ENCODE data around the gene RUNDC1.

Gene RUNDC1

DNA sequence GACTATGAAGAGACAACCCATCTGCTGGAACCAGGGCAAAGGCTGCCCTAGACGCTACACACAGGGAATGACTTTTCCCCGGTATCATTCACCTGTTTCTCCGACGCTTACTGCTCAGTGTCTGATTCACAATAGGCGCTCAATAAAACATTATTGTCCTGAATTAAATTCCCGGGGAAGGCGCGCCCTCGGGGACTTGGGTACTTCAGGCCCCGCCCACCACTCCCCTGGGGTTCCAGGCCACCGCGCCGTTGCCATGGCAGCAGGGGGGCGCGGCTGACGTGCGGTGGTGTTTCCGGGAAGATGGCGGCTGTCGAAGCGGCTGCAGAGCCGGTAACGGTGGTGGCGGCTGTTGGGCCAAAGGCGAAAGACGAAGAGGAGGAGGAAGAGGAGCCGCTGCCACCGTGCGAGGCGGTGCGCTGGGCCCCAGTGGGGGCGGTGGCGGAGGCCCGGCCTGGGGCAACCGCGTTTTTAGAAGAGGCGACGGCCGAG, at the start of gene RUNDC1:
Gene RUNDC1, plus strand, starts transcription at position 292 of the 492 bp plus-strand sequence. Its CDS starts 12 bp downstream, at position 304.
- TF ChIP-seq, protein P1, sequence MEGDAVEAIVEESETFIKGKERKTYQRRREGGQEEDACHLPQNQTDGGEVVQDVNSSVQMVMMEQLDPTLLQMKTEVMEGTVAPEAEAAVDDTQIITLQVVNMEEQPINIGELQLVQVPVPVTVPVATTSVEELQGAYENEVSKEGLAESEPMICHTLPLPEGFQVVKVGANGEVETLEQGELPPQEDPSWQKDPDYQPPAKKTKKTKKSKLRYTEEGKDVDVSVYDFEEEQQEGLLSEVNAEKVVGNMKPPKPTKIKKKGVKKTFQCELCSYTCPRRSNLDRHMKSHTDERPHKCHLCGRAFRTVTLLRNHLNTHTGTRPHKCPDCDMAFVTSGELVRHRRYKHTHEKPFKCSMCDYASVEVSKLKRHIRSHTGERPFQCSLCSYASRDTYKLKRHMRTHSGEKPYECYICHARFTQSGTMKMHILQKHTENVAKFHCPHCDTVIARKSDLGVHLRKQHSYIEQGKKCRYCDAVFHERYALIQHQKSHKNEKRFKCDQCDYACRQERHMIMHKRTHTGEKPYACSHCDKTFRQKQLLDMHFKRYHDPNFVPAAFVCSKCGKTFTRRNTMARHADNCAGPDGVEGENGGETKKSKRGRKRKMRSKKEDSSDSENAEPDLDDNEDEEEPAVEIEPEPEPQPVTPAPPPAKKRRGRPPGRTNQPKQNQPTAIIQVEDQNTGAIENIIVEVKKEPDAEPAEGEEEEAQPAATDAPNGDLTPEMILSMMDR (IDR thresholded peaks at IDR 0.05) = no peak
- H3K4me1 ChIP-seq = peaks cover 4 to 28% (median 19%) of the 10 kb centered on the region in 4 donors
- no peaks in the 10 kb centered on the region for H3K9me3 ChIP-seq
- no peaks in the 10 kb centered on the region for H3K27me3 ChIP-seq
- DNase-seq = peak; percentile 93 to 96
- H3K27ac ChIP-seq = peak within 1 kb of the TSS; percentile 72 to 74
- intact Hi-C loops (cut with DNase I; ENCODE audit: low total_unique reads) = no loop called here
- peaks cover 0 to 19% (median 4%) of the 10 kb centered on the region in 3 donors for H3K36me3 ChIP-seq
- H3K4me3 ChIP-seq = peak within 1 kb of the TSS; percentile 81 to 84

DNA sequence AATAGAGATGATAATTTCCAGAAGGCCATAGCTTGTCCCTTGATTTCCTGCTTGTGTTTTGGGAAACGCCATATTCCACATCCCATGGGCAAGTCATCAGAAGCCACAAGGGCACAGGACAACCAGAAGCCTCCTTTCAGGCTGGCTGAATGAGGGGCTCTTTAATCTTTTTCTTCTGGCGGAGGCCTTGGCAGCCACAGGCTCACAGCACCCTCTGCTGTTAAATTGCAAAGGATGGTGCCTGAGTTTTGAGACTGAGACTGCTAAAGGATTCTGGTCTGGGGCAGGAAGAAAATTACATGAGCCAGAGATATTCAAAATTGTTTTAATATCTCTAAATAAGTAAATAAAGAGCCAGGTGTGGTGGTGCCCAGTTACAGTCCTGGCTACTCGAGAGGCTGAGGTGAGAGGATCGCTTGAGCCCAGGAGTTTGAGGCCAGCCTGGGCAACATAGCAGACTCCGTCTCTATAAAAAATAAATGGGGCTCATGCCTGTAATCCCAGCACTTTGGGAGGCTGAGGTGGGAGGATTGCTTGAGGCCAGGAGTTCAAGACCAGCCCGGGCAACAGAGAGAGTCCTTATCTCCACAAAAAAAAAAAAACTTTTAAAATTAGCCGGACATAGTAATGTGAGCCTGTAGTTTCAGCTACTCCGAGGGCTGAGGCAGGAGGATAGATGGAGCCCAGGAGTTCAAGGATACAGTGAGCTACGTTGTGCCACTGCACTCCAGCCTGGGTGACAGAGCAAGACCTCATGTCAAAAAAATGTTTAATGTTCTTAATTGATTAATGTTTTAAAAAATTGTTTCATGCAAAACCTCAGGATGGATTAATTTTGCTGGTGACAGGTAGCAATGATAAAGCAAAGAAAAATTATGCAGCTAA, 42.4 kb upstream of the RUNDC1 start:
- Histone ChIP-seq H3K4me1 (no peaks in the 10 kb centered on the region), H3K9me3 (no peaks in the 10 kb centered on the region), H3K27me3 (peaks cover 0 to 2% of the 10 kb centered on the region in 2 donors), H3K27ac (no peak overlapping the region), H3K4me3 (no peak overlapping the region), H3K36me3 (no peaks in the 10 kb centered on the region)
- TF ChIP-seq, protein P1 (IDR thresholded peaks at IDR 0.05) = peak; percentile 58 to 67
- DNase-seq = no peak
- intact Hi-C loops (cut with DNase I; ENCODE audit: low total_unique reads) = loop anchor here (2.0 kb wide), 1 partner anchor 93 kb away; the partner anchor contains the start of gene AOC2

DNA sequence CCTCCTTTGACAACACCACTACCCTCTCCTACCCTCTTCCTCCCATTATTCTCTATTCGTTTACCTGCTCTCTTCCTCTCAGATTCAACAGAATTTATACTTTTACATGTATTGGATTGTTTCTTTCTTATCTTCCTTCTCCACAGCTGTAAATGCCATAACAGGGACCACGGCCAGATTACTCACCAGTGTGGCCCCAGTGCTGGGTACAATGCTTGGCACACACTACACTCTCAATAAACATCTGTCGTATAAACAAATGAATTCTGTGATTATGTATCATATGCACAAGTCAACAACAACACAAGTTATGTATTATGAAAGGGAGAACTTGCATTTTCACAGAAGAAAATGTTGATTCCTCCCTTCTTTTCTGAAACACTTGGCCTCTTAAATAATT, 36.2 kb upstream of the RUNDC1 start:
- intact Hi-C loops (cut with DNase I; ENCODE audit: low total_unique reads) = no loop called here
- TF ChIP-seq, protein P1 (IDR thresholded peaks at IDR 0.05) = no peak
- H3K27ac ChIP-seq = peak overlapping the region in 1 of 2 donors; percentile 38
- no peak overlapping the region for H3K4me3 ChIP-seq
- DNase-seq = no peak
- no peaks in the 10 kb centered on the region for H3K27me3 ChIP-seq
- H3K9me3 ChIP-seq = no peaks in the 10 kb centered on the region
- H3K4me1 ChIP-seq = peaks cover 0 to 22% (median 2%) of the 10 kb centered on the region in 4 donors
- H3K36me3 ChIP-seq = peaks cover 0 to 14% (median 10%) of the 10 kb centered on the region in 3 donors

DNA sequence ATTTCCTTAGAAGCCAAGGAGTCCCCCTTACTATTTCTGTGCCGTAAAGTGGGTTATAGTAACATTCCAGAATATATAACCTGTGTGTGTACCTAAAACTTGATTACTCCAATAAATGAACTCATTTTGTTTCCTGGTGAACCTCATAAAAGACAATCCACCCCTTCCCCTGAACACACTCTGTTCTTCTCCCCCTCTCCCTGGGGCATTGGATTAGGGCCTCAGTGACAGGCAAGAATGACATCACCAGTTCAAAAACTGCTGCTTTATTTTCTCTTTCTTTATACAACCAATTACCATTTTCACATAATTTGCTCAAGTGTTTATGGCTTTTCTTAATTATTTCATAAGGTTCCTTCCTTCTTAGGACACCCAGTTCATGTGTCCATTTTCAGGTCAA, 33.6 kb upstream of the RUNDC1 start:
- no peaks in the 10 kb centered on the region for H3K27me3 ChIP-seq
- peaks cover 19 to 40% (median 36%) of the 10 kb centered on the region in 3 donors for H3K36me3 ChIP-seq
- intact Hi-C loops (cut with DNase I; ENCODE audit: low total_unique reads) = no loop called here
- no peaks in the 10 kb centered on the region for H3K9me3 ChIP-seq
- TF ChIP-seq, protein P1 (IDR thresholded peaks at IDR 0.05) = no peak
- peak overlapping the region; percentile 8 to 67 for H3K27ac ChIP-seq
- H3K4me3 ChIP-seq = no peak overlapping the region
- DNase-seq = no peak
- peaks cover 0 to 22% (median 2%) of the 10 kb centered on the region in 4 donors for H3K4me1 ChIP-seq

DNA sequence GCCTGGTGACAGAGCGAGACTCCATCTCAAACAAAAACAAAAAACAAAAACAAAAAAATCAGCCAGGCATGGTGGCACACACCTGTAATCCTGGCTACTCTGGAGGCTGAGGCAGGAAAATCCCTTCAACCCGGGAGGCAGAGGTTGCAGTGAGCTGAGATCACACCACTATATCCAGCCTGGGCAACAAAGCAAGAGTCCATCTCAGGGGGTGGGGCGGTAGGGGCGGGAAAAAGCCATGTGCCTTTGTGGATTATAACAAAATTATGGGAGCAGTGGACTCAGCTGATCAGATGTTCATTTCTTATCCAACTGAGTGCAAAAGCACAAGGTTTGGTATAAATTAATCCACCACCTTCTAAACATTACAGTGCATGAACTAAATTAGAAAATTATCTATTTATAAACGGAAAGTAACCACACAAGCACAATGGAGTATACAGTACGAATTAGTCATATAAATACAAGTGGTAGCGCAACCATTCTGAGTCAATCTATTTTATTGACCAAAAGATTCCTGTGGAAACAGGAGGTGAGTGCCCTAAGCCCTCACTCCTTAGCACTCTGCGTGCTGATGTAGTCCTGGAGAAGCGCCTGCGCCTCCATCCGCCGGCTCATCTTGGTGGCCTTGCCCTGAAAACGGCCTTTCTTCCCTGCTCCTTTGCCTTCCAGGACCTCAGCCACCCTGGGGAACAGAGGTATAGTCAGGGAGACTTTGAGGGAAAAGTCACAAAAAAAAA, 30.2 kb upstream of the RUNDC1 start:
- H3K36me3 ChIP-seq = peaks cover 36 to 74% (median 70%) of the 10 kb centered on the region in 3 donors
- TF ChIP-seq, protein P1 (IDR thresholded peaks at IDR 0.05) = no peak
- DNase-seq = no peak
- intact Hi-C loops (cut with DNase I; ENCODE audit: low total_unique reads) = no loop called here
- H3K4me1 ChIP-seq = peaks cover 0 to 17% (median under 1%) of the 10 kb centered on the region in 4 donors
- H3K27ac ChIP-seq = no peak overlapping the region
- H3K27me3 ChIP-seq = no peaks in the 10 kb centered on the region
- no peak overlapping the region for H3K4me3 ChIP-seq
- no peaks in the 10 kb centered on the region for H3K9me3 ChIP-seq
